IPS DF 6.9 (cell line): Measurements from ENCODE around the gene PDE6G.

ENCODE experiments used
- DNase-seq: peaks from one replicate; pipeline ENCODE4 v3.0.0-alpha.2; 2013; ENCODE audit warnings: low read depth, low spot score
- H3K27ac ChIP-seq: one replicate; pipeline ENCODE4 v1.5.1; 2013; ENCODE audit warnings: low read length, control low read depth
- H3K27me3 ChIP-seq: 2 replicates; pipeline ENCODE4 v1.6.1; 2013; ENCODE audit warnings: mild to moderate bottlenecking, low read length; ENCODE audit not compliant: control insufficient read depth, insufficient read depth
- H3K36me3 ChIP-seq: 2 replicates; pipeline ENCODE4 v1.6.1; 2013; ENCODE audit warnings: low read length; ENCODE audit not compliant: control insufficient read depth, insufficient read depth
- H3K4me1 ChIP-seq: 2 replicates; pipeline ENCODE4 v1.6.1; 2013; ENCODE audit warnings: low read length; ENCODE audit not compliant: control insufficient read depth, insufficient read depth
- H3K4me3 ChIP-seq: 2 replicates; pipeline ENCODE4 v1.5.1; 2013; ENCODE audit warnings: mild to moderate bottlenecking, low read length
- H3K9me3 ChIP-seq: 2 replicates; pipeline ENCODE4 v1.6.1; 2013; ENCODE audit warnings: low read length, inconsistent platforms; ENCODE audit not compliant: control insufficient read depth, insufficient read depth
- WGBS: extraction: QIAGEN DNeasy Blood & Tissue Kit; methylation state at CpG from one replicate; pipeline ENCODE4 v1.1.7; 2013; ENCODE audit warnings: mixed read lengths, missing lambda C conversion rate; ENCODE audit not compliant: insufficient read length, insufficient coverage; 5-methylcytosine and 5-hydroxymethylcytosine counted together

The PDE6G gene

DNA sequence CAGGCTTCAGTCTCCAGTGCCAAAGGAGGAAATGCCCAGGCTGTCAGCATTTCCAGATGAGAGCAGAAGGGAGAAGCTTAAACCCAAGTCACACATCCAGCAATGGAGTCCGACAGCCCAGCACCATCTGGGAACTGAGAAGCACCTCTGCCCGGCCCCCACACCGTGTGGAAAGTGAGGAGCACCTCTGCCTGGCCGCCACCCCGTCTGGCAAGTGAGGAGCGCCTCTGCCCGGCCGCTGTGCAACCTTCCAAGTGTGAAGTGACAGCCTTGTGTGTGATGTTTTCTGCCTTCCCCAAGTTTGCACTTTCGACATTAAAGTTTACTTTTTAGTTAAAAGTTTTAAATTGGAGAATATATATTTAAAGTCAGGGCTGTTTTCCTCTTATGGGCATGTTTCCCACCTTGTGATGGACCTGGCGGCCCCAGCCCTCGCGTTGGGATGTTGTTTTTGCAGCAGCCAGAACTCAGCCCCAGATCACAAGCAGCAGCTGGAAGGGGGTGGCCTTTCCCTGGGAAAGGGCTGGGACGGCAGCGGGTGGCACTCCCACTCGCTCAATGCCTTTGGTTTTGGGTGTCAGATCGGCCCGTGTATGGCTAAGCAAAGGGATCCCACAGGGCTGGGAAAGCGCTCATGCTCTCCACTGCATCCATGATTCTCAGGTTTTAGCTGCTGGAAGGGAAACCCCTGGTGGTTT is 17.4 kb upstream of the PDE6G start:
- Histone ChIP-seq H3K27me3 (no peaks in the 10 kb centered on the region), H3K36me3 (peaks cover 37% of the 10 kb centered on the region), H3K4me3 (no peak overlapping the region), H3K9me3 (no peaks in the 10 kb centered on the region), H3K27ac (no peak overlapping the region), H3K4me1 (no peaks in the 10 kb centered on the region; the same call in 1 of the 2 replicates)
- no peak for DNase-seq
- no CpG with 5 or more reads among the region's 18 CpGs for WGBS

DNA sequence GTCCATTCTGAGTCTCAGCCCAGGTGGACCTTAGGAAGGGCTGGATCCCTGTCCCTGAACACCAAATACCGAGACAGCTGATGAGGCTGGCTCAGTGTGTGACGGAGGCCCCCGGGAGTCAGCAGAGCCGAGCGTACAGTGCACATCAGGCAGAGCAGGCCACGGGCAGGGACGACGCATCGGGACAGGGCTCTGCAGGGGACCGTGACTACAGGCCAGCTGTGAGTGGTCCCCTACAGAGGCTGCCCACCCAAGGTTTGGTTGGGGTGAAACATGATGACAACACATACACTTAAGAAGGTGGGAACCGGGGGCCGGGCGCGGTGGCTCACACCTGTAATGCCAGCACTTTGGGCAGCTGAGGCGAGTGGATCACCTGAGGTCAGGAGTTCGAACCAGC is 16.6 kb upstream of the PDE6G start:
- no CpG with 5 or more reads among the region's 16 CpGs for WGBS
- no peaks in the 10 kb centered on the region for H3K9me3 ChIP-seq
- no peak overlapping the region for H3K27ac ChIP-seq
- no peaks in the 10 kb centered on the region for H3K27me3 ChIP-seq
- no peaks in the 10 kb centered on the region; the same call in 1 of the 2 replicates for H3K4me1 ChIP-seq
- DNase-seq, result no peak
- no peak overlapping the region for H3K4me3 ChIP-seq
- H3K36me3 ChIP-seq, result peaks cover 37% of the 10 kb centered on the region

DNA sequence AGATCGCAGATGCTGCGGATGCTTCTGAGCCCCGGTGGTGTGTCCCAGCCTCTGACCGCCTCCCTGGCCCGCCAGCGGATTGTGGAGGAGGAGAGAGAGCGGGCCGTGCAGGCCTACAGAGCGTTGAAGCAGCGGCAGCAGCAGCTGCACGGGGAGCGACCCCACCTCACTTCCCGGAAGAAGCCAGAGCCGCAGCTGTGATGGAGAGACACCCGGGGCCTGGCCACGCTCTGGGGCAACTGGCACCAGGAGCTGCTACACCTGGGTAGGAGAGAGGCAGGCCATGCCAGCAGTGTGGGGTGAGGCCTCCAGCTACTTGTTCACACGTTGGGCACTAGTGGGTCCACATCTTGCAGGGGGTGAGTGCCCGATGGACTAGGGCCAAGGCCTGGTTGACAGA is 16.2 kb upstream of the PDE6G start:
- no peak for DNase-seq
- Histone ChIP-seq H3K4me1 (peaks cover 3% of the 10 kb centered on the region), H3K27ac (no peak overlapping the region), H3K9me3 (no peaks in the 10 kb centered on the region), H3K36me3 (peaks cover 37% of the 10 kb centered on the region), H3K4me3 (no peak overlapping the region), H3K27me3 (no peaks in the 10 kb centered on the region)
- WGBS, result no CpG with 5 or more reads among the region's 18 CpGs

DNA sequence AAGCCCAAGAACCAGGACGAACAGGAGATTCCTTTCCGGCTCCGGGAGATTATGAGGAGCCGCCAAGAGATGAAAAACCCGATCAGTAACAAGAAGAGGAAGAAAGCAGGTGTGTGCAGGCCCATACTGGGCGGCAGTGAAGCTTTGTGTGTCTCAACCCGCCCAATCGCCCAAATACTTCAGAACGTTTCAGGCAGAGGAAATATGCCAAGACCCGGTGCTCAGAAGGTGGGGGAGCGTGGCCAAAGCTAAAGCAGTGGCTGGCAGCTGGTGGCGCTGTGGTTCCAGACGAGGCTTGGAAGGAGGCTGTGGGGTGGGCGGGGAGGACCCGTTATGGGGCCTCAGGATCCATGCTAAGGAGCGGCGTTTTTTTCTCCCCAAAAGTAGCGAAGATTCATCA is 11.4 kb upstream of the PDE6G start:
- WGBS, result no CpG with 5 or more reads among the region's 18 CpGs
- Histone ChIP-seq H3K36me3 (peaks cover 32% of the 10 kb centered on the region), H3K4me3 (no peak overlapping the region), H3K4me1 (peaks cover 7% of the 10 kb centered on the region), H3K27me3 (no peaks in the 10 kb centered on the region), H3K9me3 (no peaks in the 10 kb centered on the region), H3K27ac (no peak overlapping the region)
- no peak for DNase-seq

DNA sequence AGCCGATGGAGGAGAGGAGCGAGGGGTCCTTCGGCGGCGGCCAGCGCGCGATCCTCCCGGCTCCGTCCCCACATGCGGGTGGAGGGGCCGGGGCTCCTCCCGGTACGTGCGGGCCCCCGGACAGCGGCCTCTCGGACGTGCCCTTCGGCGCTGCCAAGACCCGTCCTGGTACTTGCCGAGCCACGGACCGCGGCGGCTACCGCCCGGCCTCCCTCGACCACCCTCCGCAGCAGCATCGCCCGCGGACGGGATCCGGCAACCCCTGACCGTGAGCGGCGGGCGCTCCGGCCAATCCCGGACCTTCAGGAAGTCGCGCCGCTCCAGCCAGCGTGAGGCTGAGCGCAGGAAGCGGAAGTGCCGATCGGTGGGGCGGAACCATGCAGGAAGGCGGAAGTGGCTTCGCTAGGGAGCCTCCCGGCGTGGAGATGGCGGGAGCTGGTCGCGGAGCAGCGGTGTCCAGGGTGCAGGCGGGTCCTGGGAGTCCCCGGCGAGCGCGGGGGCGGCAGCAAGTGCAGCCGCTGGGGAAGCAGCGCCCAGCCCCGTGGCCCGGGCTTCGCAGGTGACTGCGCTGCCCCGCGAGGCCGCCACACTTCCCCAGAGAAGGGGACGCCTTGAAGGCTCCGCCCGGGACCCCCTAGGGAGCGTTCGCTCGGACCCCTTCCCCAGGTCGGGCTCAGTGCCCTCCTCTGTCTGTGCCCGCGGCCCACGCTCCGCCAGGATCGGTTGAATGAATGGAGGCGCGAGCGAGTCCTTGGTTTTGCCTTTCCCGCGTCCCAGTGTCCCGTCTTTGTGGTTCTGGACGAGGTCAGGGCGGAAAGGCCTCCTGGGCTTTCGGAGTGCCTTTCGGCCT is 10.2 kb upstream of the PDE6G start, which contains the start of the genes CCDC137 and OXLD1:
TSS of gene CCDC137 (plus strand) at position 396 of the 850 bp plus-strand sequence. CDS start at position 426, 30 bp downstream.
TSS of gene OXLD1 (minus strand) at position 264 of the 850 bp plus-strand sequence. CDS start at position 236, 28 bp downstream.
- no CpG with 5 or more reads among the region's 96 CpGs for WGBS
- H3K4me3 ChIP-seq, result peak within 1 kb of the TSS; percentile 83
- DNase-seq, result peak; percentile 94
- peaks cover 21% of the 10 kb centered on the region for H3K36me3 ChIP-seq
- no peaks in the 10 kb centered on the region for H3K9me3 ChIP-seq
- H3K27me3 ChIP-seq, result no peaks in the 10 kb centered on the region
- no peak within 1 kb of the TSS for H3K27ac ChIP-seq
- H3K4me1 ChIP-seq, result peaks cover 7% of the 10 kb centered on the region

DNA sequence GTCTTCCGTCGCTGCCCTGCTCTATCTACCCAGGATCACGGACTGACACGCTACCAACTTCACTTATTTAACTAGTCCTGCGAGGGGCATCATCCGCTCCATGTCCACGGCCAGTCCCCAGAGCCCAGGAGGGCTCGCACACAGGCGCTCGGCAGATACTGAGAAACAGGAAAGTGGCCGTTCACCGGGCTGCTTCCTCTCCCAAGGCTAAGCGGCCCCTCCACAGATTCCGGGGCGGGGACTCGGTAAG is 9.7 kb upstream of the PDE6G start:
- Histone ChIP-seq H3K4me3 (peak overlapping the region; percentile 83), H3K36me3 (peaks cover 18% of the 10 kb centered on the region), H3K27me3 (no peaks in the 10 kb centered on the region), H3K9me3 (no peaks in the 10 kb centered on the region), H3K27ac (no peak overlapping the region), H3K4me1 (peaks cover 7% of the 10 kb centered on the region)
- no CpG with 5 or more reads among the region's 16 CpGs for WGBS
- no peak for DNase-seq

DNA sequence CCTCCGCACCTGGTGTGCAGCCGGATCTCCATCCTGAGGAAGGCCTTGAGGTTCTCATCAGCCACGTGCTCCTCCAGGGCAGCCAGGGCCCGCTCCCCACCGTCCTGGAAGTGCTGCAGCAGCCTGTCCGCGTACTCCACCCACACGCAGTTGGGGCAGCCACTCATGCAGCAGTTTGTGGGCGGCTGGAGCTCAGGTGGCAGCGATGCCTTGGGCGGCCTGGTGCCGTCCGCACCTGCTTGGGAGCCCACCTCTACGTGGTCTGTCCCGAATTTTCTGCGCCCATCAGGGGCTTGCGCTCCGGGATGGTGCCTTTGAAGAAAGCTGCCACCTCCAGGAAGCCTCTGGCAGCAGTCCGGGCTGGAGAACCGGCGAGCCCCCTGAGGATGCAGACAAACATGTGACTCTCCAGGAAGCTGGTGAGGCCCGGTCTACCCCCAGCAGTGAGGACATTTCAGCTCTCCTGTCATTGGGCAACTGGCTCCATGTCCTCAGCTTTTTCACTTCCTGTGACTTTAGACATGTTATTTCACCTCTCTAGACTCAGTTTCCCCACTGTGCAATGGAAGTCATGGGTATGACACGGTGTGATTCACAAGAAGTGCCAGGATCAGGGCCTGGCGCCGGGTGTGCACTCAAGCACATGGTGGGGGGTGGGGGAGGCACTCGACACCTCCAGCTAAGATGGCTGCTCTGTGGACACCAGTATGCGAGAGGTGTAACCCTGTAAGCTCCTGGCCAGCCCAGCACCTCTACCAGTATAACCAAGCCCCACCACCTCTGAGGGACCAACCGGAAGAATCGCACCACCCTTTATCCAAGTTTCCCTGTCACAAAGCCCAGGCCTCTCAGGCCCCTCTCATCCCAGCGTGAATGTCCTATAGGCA is 9.1 kb upstream of the PDE6G start:
- Histone ChIP-seq H3K4me3 (peak overlapping the region; percentile 83), H3K4me1 (peaks cover 7% of the 10 kb centered on the region), H3K36me3 (peaks cover 16% of the 10 kb centered on the region), H3K27ac (no peak overlapping the region), H3K27me3 (no peaks in the 10 kb centered on the region), H3K9me3 (no peaks in the 10 kb centered on the region)
- WGBS, result no CpG with 5 or more reads among the region's 30 CpGs
- DNase-seq, result no peak

DNA sequence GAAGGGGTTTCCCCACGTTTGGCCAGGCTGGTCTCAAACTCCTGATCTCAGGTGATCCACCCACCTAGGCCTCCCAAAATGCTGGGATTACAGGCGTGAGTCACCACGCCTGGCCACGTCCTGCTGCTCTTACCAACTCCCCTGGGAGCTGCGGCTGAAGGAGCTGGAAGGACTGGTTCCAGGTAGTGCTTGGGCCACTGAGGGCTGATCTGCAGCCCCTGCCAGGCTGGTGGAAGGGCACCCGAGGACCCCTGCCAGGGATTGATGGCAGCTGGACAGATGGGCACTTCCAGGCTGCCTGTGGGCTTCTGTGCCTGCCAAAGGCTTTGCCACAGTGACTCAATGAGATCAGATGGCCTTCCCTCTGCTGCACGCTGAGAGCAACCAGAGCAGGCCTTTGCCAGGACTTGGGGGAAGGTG is 7.7 kb upstream of the PDE6G start:
- H3K27ac ChIP-seq, result no peak overlapping the region
- peaks cover 8% of the 10 kb centered on the region; the same call in 1 of the 2 replicates for H3K36me3 ChIP-seq
- WGBS, result no CpG with 5 or more reads among the region's 7 CpGs
- no peaks in the 10 kb centered on the region for H3K27me3 ChIP-seq
- no peak for DNase-seq
- H3K9me3 ChIP-seq, result no peaks in the 10 kb centered on the region
- H3K4me1 ChIP-seq, result peaks cover 7% of the 10 kb centered on the region
- H3K4me3 ChIP-seq, result no peak overlapping the region

DNA sequence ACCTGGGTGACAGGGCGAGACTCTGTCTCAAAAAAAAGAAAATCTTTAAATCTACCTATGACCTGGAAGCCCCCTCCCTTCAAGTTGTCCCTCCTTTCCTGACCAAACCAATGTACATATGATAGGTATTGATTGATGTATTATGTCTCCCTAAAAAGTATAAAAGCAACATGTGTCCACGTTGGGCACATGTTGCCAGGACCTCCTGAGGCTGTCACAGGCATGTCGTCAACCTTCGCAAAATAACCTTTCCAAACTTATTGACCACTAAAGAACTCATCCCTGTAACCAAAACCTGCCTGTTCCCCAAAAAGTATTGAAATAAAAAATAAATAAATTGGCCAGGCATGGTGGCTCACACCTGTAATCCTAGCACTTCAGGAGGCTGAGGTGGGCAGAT is 5.7 kb upstream of the PDE6G start:
- no peaks in the 10 kb centered on the region for H3K9me3 ChIP-seq
- H3K27me3 ChIP-seq, result no peaks in the 10 kb centered on the region
- H3K4me3 ChIP-seq, result no peak overlapping the region
- no CpG with 5 or more reads among the region's 4 CpGs for WGBS
- no peak overlapping the region for H3K27ac ChIP-seq
- H3K36me3 ChIP-seq, result peaks cover 8% of the 10 kb centered on the region; the same call in 1 of the 2 replicates
- DNase-seq, result no peak
- H3K4me1 ChIP-seq, result peaks cover 4% of the 10 kb centered on the region

DNA sequence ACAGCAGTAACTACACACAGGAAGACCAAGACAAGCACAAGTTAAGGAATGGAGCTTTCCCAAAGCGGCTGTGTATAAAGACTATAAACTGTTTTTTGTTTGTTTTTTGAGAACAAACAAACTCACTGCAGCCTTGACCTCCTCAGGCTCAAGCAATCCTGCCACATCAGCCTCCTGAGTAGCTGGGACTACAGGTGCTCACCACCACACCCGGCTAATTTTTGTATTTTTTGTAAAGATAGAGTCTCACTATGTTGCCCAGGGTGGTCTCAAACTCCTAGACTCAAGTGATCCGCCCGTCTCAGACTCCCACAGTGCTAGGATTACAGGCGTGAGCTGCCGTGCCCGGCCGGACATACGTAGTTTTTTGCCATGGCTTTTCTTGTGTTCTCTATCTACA is 4.1 kb upstream of the PDE6G start:
- Histone ChIP-seq H3K27ac (no peak overlapping the region), H3K36me3 (peaks cover 8% of the 10 kb centered on the region; the same call in 1 of the 2 replicates), H3K27me3 (no peaks in the 10 kb centered on the region), H3K9me3 (no peaks in the 10 kb centered on the region), H3K4me1 (peaks cover 2% of the 10 kb centered on the region; the same call in 1 of the 2 replicates), H3K4me3 (no peak overlapping the region)
- DNase-seq, result no peak
- no CpG with 5 or more reads among the region's 9 CpGs for WGBS
